GM21786 (cell line): ENCODE results near the gene MID1.

Experiments used
- ATAC-seq: cut with Tn5 transposase; IDR thresholded peaks from one replicate; pipeline ENCODE4 v1.9.1; 2021; ENCODE audit not compliant: unreplicated experiment

The MID1 gene

GRCh38 chrX:10501611-10502010 lies 118.8 kb downstream of the MID1 start:
- no peak for ATAC-seq

GRCh38 chrX:10496345-10496965 lies 123.9 kb downstream of the MID1 start:
- ATAC-seq = no peak

GRCh38 chrX:10495677-10496076 lies 124.7 kb downstream of the MID1 start:
- ATAC-seq = no peak

DNA sequence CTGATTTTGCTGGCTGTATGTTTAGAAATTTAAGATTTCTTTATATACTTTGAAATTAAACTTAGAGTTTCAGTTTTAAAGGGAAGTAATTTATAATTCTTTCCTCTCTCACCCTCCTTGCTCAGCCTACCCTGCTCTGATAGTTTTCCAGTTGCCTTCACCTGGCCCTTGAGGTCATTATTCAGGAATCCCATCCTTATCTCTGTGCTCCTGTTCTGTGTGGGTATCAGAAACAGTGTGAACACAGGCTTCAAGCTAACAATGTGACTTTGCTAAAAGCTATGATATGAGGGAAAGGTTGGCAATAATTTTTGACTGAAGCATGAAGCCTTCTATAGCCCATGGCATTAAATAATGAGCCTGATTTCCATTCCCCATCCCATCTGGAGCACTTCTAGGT lies 128.1 kb downstream of the MID1 start:
- ATAC-seq = no peak

- no peak for ATAC-seq
Observed at GRCh38 chrX:10486373-10486772, 134.0 kb downstream of the MID1 start.

DNA sequence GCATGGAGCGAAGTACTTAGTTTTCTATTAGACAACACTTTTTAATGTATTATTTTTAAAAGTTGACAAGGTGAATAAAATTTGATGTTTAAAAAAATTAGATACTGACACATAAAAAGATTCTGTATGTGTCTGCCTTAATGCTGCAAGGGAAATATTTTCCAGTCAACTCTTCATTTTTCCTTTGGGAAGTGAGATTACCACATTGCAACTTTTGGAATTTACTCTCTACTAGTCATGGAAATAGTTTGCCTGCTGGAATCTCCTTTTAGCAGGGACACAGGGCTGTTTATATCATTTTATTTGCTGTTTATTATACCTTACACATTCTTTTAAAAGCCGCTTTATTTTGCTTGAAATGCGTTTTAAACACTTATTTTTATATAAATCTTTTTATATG lies 135.1 kb downstream of the MID1 start:
- no peak for ATAC-seq

GRCh38 chrX:10484683-10485247 lies 135.6 kb downstream of the MID1 start:
- ATAC-seq = no peak

GRCh38 chrX:10483191-10483831 lies 137.1 kb downstream of the MID1 start:
- no peak for ATAC-seq

GRCh38 chrX:10482708-10483107 lies 137.7 kb downstream of the MID1 start:
- ATAC-seq = no peak

- peak; percentile 87 for ATAC-seq
Observed at GRCh38 chrX:10482261-10482660, 138.1 kb downstream of the MID1 start.

- no peak for ATAC-seq
Observed at GRCh38 chrX:10480861-10481260, 139.5 kb downstream of the MID1 start.

DNA sequence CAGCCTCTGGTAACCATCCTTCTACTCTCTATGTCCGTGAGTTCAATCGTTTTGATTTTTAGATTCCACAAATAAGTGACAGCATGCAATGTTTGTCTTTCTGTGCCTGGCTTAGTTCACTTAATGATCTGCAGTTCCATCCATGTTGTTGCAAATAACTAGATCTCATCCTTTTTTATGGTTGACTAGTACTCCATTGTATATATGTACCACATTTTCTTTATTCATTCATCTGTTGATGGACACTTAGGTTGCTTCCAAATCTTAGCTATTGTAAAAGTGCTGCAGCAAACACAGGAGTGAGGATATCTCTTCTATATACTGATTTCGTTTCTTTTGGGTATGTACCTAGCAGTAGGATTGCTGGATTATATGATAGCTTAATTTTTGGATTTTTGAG lies 140.9 kb downstream of the MID1 start:
- no peak for ATAC-seq

DNA sequence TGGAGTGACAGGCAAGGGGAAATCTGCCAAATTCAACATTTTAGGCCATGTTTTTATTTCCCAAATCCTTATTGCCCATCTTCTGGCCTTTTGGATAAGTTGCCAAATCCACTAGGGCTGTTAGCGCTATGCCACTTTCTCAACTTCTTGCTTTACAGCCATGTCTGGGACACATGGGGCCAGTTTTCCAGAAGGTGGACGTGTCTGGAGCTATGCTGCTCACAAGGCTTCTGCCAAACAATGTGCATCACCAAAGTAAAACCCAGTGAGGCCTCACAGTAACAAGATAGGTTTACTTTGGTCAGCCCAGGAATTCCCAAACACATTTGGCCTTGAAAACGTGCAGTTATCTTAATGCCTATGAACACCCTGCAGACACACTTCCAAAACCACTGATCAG lies 142.9 kb downstream of the MID1 start:
- no peak for ATAC-seq

- ATAC-seq = no peak
Observed at GRCh38 chrX:10474913-10475568, 145.3 kb downstream of the MID1 start.

- no peak for ATAC-seq
Observed at GRCh38 chrX:10474510-10474909, 145.9 kb downstream of the MID1 start.

DNA sequence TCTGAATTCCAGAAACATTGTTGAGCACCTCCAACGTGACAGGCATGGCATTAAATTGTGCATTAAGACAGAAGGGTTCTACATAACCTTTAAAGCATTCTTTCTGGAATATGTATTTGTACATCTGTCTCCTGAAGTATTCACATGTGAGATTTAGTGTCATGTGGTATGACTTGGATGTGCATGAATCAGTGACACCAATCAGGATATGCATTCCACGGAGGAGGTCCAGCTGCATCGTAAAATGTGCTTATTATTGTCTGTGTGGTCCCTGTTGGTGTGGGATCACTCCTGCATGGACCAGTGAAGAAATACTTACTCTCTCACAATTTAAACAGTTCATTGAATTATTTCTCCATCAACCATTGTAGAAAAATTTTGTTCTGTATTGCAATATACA lies 149.0 kb downstream of the MID1 start:
- ATAC-seq = no peak

GRCh38 chrX:10470009-10470408 lies 150.4 kb downstream of the MID1 start:
- no peak for ATAC-seq

DNA sequence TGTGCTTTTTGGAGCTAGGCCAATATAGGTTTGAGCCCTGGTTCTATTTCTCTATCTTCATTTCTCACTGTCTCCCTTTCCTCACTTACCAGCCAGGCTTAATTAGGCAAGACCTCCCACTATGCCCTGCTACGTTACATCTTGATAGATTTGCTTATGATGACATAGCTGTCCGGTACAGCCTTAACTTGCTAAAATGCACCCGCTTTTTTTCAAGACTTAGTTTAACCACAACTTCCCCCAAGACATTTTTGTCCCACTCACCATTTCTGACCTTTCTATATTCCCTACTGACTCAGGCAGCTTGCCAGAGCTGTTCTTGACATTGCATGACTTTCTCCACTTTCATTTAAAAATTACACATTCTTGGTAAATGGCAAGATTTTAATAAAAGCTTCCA lies 152.6 kb downstream of the MID1 start:
- ATAC-seq = no peak

DNA sequence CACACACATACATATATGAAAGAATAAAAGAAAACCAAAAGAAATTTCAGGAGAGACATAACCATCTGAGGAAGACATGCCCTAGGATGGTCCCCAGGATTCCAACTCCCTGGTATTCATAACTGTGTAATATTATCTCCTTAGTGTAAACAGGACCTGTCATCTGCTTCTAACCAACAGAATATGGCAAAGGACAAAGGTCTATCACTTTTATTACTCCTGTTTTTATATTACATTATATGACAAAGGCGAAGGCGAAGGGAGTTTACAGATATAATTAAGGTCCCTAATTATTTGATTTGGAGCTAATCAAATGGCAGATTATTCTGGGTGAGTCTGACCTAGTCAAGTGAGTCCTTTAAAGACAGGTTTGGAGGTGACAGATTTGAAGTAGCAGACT lies 155.1 kb downstream of the MID1 start:
- no peak for ATAC-seq

DNA sequence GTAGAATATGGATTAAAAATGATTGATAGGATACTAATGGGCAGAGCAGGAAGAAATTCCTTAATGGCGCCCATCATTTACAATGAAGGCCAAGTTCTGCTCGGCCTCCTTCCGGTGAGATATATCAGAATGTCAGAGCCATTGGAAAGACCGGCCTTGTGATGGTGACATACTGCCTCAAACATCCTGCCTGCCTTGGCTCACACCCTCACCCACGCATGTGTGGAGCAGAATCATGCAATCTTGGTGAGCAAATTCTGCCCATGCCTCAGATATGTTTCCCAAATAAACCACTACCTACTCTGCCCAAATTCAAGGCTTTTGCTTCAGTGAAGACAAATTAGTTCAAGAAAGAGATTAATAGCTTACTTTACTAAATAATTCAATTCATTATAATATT lies 163.3 kb downstream of the MID1 start:
- no peak for ATAC-seq

GRCh38 chrX:10453945-10454344 lies 166.4 kb downstream of the MID1 start:
- ATAC-seq = no peak

DNA sequence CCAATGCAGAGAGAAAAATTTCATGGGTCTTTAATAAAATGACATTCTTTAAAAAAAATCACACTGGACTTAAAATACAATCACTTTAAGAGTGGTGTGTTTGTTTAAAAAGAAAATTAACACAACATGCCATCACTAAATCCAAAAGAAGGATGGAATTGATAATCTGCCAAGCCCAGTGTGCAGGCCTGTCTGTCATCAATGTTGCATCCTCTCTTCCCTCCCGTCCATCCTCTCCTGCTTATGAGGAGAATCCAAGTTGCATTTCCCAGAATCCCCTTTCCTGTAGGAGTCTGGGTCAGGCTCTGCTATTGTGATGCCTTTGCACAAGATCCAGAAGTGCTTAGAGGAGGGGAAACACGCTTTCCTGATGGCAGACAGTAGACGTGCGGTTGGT lies 169.4 kb downstream of the MID1 start:
- ATAC-seq = no peak
